GM19240 (cell line): Measurements from ENCODE around the gene KIF1C.
A peak's percentile ranks its signal among the peaks of the same experiment; 100 is the strongest.

Experiments used
- DNase-seq: peaks from one replicate; pipeline ENCODE4 v3.0.0; 2011; ENCODE audit warnings: low spot score; ENCODE audit not compliant: insufficient read length

KIF1C gene

DNA sequence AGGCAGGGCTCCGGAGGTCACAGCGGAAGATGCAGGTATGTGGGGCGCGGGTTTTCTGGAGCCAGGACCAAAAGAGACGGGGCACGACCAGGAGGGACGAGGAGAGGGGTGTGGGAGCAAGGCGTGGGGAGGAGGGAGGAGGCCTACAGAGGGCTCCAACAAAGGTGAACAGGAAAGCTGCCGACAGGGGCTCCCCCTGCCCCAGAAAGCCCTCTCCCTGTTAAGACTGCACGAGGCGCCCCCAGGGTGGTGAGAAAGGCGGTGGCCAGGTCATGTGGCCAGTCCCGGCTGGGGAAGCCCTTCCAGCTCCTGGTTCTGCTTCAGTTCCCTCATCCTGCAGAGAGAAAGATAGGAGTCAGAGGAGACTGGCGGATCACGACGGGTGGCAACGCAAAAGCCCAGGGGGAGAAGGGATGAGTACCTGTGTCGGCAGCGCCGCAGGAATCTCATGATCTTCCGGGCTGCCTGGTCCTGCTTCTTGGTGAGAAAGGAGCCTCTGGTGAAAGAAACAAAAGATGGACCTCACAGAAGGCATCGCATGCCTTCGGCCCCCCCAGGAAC, 29.2 kb upstream of the KIF1C start:
- DNase-seq = no peak

DNA sequence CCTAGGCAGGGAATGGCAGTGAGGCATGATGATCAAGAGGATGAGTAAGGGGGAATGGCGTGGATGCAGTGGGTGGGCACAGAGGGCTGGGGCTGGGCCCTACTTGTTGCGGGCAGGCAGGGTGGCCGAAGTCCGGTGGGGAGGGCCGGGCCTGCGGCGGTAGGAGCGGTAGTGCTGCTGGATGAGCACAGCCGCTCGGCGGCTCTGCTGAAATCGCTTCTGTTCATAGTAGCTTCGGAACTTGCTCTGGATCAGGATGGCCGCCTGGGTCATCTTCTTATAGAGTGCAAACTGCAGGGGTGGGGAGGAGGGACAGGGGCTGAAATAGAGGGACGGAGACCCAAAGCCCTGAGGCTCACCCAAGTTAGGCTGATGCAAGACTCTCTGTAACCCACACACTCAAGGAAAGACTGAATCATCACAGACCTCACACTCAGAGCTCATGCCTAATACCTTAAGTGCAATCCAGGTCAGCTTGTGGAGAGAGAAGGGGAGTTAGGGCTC, 28.7 kb upstream of the KIF1C start:
- no peak for DNase-seq

DNA sequence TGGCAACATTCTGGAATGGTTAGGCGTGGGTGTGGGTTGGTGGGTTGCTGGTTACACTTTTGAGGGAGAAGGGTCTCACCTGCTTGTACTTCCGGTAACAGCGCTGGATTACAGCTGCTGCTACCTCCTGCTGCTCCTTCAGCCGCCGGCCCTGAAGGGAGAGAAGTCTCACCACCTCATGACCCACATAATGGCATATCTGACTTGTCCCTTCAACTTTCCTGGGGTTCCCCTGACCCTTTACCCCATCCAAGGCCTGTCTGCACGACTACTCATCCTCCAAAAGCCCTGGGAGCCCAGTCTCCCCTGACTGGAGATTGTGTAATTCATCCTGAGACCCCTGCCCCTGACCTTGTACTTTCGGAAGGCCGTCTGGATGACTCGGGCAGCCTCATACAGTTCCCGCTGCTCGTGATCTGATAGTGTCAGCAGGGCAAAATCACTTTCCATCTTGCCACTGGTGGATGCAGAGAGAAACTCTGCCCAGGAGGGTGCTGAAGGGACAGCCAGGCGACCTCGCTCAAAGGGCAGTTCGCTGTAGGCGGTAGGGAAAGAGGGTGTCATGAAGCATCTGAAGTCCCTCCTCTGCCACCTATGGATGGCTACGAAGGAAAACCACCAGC, 28.1 kb upstream of the KIF1C start:
- no peak for DNase-seq

DNA sequence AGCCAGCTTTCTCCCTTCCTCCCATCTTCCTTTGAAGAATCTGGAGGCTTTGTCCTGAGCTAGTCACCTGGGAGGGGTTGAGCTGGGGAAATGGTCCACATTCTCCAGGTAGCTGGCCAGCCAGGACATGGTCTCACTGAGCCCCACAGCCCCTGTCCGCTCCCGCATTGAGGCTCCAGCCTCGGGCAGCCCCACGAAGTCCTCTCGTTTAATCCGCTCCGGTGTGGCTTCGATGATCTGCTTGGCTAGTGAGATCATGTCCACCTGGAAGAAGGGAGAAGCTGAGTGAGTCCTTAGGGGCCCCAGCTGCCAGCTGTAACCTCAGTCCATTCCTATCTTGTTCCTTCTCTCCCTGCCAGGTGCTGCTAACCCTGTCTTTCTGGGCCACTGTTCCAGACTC, 27.5 kb upstream of the KIF1C start:
- no peak for DNase-seq

DNA sequence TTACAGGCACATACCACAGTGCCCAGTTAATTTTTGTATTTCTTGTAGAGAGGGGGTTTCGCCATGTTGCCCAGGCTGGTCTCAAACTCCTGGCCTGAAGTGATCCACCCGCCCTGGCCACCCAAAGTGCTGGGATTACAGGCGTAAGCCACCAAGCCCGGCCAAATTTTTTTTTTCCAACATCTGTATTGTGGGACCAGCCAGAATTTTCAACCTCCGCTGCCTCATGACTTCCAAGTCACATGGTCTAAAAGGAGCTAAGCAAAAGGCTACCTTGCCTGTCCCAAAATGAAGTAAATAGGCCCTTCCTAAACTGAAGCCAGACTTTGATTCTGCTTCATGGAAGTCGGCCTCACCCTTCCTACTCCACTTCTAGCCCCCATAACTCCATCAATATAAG, 25.9 kb upstream of the KIF1C start:
- no peak for DNase-seq

DNA sequence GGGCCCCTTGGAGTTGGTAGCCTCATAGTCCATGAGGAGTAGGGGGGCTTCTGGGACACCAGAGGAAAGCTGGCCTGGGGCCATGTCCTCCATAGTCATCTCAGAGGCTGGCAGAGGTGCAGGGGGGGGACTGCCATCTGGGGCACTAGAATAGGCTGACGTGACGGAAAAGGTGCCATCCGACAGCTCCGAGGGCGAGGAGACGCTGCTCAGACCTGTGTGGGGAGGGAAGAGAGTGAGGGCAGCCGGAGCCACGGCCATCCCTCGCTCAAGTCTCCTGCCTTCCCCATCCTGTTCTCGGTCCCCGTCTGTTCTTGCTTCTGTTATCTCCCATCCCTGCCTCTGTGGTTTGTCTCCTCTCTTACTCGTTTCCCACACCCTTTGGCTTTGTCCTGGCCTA, 25.4 kb upstream of the KIF1C start:
- no peak for DNase-seq

DNA sequence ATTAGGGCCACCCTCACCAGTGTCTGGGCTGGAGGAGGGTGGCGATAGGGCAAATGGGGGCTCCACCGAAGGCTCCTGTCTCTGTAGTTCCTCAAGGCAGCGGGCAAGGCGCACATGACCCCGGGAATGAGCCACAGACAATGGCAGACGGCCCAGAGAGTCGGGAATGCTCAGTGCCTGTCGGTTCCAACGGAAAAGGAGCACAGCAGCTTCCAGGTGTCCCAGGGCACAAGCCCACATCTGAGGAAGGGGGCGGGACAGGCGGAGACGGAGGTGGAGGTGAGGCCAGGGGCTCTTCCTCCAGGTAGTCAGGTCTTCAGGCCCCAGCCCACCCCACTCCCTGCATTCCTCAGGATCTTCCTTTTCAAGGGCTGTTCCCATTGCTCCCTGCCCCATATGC, 25.0 kb upstream of the KIF1C start:
- DNase-seq = no peak

DNA sequence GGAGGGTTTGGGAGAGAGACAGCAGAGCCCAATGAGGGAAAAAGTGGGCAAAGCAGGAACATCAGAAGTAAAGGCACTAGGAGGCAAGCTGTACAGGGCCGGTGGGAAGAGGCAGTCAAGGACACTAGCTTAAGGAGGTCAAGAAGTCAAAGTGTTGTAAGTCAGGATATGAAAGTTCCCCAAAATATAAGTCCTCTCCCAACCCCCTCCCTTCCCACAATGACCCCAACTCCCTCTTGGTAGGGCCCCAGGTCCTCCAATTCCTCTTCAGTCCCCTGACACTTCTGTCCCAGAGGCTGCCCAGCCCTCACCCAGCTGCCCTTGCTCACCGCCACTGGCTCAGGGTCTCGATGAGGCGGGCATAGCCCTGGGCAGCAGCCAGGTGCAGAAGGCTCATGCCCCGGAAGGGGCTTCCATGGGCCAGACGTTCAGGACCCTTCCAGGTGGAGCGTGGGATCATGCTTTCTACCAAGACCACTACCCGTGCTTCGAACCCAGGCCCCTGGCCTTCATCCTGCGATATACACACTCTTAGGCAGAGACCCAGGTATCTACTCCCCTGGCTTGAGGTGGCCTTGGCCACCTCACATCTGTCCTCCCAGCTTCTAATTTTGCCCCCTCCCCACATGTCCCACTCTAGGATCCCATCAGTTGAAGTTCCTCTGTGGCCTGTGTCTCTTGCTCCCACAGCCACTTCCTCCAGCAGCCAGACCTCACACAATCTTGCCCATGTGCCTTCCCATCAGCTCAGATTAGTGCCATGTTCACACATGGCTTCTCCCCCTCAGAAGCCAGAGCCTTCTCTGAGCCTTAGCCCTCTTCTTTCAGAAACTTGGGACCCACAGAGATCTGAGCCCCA, 24.3 kb upstream of the KIF1C start:
- DNase-seq = no peak

DNA sequence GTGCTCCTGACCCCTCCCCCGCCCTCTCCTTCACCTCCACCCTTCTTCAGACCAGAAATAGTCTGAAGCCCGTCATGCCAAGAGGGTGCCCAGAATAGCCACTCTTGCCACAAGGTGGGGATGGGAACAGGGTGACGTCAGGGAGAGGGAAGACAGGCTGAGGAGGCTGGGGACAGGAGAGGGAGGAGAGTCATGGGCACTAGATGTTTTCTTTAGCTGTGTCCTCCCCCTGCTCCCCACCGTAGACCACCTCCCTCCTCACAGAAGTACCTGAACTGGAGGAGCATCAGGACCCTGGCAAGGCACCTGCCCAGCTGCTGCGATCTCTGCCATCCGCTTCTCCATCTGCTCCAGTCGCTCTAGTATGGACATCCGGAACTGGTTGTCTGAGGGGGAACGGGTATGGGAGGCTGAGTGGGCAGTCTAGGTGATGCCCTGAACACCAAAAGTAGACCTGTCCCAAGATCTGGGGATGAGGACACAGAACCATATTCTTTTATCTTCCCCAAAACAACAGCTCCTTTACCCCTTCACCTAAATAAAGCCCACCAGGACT, 23.6 kb upstream of the KIF1C start:
- no peak for DNase-seq

DNA sequence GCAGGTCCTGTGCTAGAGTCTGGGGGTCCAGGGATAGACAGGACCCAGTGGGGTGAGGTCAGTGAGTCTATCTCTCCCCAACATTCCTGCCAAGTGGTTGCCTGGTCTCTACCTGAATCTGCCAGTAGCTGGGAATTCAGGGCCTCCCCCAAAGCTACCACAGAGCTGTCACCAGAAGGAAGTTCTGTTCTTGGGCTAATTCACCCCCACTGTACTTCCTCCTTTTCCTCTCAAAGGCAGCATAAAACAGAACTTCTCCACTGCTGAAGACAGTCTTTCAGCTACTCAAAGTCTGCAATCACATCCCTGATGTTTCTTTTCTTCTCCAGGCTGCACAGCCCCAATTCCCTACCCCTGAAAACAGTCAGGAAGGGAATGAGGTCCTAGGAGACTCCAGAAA, 19.0 kb upstream of the KIF1C start:
- DNase-seq = no peak

DNA sequence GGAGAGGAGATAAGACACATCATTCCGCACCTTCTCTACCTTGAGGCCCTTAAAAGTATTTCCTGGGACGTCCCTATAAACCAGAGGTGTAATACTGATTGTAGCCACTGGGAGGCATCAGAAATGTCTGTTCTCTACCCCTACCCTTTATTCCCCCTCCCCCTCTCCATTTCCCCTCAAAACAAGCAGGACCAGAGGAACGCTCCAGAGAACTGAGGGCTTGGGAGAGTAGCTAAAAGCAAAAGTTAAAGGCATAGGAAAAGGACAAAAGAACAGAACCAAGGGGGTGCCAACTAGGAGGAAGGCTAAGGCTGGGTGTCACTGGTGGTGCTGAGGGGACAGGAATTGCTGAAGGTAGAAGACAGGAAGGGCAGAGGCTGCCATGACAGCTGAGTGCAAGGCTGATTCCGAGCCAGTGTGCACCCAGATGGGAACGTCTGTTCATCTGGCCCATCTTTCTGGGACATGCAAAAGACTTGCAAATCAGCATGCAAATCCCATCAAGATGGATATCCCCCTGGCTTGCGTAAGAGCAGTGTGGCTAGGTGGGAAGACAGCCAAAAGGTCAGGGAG, 17.0 kb upstream of the KIF1C start:
- DNase-seq = no peak

DNA sequence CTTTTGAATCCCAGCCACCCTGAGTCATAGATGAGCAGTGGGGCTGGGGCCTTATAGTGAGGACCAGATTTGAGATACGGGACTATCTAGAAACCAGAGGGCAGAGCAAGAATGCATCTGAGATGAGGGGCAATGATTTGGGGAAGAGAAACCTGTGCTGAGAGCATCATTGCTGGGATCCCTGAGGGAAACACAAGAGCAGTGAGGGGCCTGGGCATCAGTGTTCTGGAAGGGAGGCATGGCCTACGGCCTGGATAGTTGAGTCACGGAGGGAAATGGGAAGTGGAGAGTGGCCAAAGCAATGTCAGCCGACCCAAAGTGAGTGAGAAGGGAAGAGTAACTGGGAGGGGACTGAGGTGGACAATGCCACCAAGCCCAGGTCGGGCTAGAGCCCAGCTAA, 15.4 kb upstream of the KIF1C start:
- DNase-seq = no peak

DNA sequence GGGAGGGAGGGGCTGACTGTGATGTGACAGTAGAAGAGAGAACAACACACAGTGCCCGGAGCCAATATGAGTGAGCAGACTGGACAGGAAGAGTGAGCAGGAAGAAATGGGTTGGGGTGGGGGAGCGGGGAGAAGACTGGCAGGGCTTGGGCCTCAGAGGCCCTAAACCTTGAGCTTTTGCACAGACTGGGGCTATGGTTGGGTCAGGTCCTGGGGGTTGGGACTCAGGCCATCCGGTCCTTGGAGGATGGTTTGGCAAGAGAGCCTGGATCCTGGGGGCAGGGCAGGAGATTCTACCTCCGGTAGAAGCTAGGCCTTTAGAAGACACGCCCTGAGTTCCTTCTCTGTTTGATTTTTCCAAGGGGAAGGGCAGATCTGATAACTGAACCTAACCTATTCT, 11.3 kb upstream of the KIF1C start:
- DNase-seq = no peak

DNA sequence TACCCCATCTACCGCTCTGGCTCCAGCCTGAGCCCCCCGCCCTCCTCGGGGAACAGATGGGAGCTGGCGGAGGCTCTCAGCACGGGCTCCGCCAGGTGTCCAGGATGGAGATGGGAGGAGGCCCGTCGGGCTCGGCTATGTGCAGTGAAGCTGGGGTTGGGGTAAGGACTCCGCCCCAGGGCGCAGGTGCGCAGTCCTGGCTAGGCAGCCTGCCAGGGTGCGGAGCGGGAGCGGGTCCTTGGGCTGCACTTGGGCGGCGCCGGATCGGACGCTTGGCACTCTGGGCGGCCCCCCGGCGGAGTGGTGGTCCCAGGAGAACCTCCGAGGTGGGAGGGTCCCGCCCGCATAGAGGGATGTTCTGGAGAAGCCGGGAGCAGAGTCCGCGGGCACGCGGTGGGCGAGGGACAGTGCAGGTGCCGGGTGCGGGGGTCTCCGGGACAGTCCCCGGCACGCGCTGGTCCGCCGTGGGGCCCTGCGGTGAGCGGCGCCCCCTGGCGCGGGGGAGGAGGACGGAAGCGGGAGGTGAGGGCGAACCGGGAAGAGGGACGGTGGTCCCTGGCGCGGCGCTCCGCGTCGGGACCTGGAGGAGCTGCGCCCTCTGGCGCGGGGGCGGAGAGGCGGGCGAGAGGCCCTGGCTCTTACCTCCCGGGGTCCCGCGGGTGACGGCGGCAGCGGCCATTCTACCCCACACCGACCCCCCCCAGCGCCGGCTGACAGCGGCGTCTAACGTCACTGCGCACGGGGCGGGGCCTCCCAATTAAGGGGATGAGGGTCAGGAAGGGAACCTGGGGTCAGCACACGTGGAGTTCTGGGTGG, 10.6 kb upstream of the KIF1C start, which contains the start of gene CAMTA2:
TSS of gene CAMTA2 (minus strand) at position 725 of the 816 bp plus-strand sequence. CDS start 1,453 bp downstream, outside the sequence.
- peak; percentile 63 for DNase-seq

DNA sequence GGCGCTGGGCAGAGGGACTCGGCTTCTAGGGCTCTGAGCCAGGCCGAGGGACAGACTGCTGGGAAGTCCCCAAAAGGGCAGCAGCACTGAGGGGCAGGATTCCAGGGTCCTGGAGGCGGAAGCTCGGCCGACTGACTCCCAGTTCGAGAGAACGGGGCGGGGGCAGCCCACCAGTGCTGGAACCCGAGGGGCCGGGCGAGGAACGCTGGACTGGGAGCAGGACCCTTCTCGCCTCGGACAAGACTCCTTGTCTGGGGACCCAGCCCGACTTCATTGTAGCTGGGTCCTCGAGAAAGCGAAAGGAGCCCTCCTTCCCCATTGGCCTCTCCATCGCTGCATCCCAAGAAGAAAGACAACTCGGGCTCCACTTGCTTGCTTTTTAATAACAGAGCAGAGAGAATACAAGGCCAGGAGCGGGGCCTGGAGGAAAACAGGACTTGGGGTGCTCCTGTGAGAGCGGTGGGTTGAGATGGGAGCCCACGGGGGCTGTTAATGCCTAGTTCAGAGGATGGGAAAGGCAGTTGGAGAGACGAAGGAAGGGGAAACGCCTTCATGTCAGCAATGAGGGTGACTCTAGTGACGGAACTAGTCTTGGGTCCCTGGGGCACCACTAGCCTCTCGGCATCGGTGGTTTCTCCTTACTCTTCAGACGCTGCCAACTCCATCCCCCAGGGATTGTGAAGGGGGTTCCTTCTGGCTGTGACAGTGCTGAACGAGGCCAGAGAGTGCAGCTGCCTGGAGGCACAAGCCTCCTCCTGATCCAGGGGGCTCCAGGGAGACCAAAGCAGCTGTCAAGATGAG, 9.8 kb upstream of the KIF1C start:
- no peak for DNase-seq

DNA sequence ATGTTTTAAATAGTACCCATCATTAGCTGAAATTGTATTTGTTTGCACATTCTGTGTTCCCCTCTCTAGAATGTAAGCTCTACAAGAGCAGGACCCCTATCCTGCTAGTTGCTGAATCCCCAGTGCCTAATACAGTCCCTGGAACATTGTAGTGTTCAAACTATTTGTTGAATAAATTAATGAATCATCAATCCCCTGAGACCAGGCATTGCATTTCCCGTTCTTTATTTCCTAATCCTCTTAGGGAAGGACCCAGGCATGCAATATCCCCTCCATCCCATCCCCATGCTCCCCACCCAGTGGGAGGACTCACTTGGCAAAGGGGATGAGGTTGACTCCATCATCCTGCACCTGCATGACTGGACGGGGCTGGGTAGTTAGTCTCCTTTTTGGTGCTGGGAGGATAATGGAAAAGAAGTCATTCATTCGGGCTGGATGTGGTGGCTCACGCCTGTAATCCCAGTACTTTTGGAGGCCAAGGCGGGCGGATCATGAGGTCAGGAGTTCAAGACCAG, 3.6 kb upstream of the KIF1C start:
- no peak for DNase-seq

DNA sequence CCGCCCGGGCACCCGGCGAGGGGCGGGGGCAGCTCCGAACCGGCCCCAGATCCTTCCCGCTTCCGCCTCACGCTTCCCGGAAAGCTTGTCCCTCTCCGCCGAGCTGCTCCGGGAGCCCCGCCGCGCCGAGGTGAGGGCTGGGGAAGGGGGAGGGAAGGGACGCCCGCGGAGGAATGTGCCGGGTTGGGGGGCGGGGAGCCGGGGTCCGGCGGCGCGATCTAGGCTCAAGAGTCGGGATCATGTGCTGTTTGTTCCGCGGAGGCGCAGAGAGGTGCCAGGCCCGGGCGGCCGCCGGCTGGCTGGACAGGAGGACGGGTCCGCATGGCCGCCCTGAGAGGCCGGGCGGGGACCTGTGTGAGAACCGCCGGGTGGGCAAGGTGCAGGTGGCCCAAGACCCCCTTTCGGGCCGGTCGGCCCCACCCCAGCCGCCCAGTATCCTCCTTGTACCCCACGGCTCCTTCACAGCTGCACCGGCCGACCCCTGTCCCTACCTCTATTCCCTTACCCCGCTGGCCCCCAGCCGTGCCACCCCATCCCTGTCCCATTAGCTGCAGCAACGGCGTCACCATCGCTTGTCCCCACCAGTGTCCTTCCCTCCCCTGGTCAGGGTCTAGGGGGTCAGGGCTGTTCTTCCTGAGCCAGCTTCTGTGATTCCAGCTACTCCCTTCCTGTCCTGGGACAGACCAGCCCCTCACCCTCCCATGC, 429 bp downstream of the KIF1C start:
- no peak for DNase-seq

DNA sequence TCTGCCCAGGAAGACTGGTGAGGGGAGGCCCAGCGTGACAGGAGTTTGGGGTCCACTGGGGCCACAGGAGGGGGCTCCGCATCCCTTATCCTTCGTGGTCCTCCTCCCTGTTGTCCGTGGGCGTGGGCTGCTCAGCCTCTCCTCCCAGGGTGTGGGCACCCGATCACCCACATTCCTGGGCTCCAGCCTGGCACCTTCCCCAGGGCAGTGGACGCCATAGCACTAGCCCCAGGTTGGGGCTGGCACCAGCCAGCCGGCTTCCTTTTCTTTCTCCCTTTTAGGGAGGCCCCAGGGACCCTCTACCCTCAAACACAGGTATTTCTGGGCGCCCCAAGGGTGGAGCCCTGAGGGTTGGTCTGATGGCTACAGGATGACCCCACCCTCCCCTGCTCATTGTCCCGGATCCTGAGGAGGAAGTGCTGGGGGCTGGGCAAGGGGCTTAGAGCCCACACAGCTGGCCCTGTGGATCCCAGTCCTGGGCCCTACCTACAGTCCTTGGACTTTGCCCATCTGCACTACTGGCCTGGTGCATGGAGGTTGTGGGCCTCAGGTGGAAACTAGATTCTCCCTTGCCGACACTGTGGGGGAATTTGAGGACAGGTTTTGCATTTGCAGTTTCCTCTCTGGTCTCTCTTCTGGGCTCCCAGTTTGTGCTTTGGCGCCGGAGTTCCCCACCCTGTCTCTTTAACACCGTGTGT, 1.1 kb downstream of the KIF1C start:
- no peak for DNase-seq
